ENCODE measurements around the gene ZNF277.

DNA sequence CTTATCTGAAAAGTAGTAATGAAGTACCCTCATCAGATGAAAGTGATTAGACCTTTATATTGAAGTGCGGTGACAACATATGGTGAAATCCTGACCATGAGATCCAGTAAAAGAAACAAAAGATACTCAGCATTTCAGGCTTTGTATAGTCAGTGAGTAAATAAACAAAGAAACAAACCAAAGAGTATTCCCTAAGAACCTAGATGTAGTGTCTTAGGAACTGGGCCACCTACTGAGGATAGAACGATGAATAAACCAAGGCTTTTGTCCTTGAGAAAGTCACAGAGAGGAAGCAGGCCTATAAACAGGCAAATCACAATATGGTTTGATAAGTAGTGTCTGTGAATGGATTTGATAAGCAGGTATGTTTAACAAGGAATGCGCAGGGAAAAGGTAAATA is 46.2 kb downstream of the ZNF277 start:
- no peak for TF ChIP-seq CTCF (IDR thresholded peaks at IDR 0.05; ENCODE audit: low read depth, low read length, missing input control)
- no peak for TF ChIP-seq JUND (IDR thresholded peaks at IDR 0.05)
